Breast epithelium (tissue), 4 donors: ENCODE measurements around the gene AGRN. TPM values are rescaled to one million over a fixed set of nuclear protein-coding genes. Genes with fewer than 3 reads are reported as not detected.

Experiments used
- DNase-seq, 2 donors: peaks; one replicate each; pipeline ENCODE4 v3.0.0-alpha.2; 2019; ENCODE audit warnings: low spot score in 2 of 2
- H3K27ac ChIP-seq, 2 donors: fragments of 200-600 bp; sonication (generic) in 1 of 2; one replicate each; pipeline ENCODE4 v1.5.1; 2016 to 2019; ENCODE audit warnings: mild to moderate bottlenecking in 1 of 2
- H3K27me3 ChIP-seq, 2 donors: fragments of 200-600 bp; sonication (generic) in 1 of 2; one replicate each; pipeline versions ENCODE4 v1.5.1 to v1.6.0; 2017 to 2019; ENCODE audit warnings: control low read depth in 1 of 2, mild to moderate bottlenecking in 1 of 2
- H3K36me3 ChIP-seq: fragments of 200-600 bp; one replicate; pipeline ENCODE4 v1.5.1; 2019
- H3K4me1 ChIP-seq, 2 donors: fragments of 200-600 bp; sonication (generic); one replicate each; pipeline ENCODE4 v1.5.1; 2016 to 2019; ENCODE audit warnings: control low read depth in 1 of 2
- H3K4me3 ChIP-seq, 3 donors: fragments of 200-600 bp; sonication (generic); 1 replicate in 2 of 3; 2 replicates in 1 of 3; pipeline ENCODE4 v1.5.1; 2016 to 2019; ENCODE audit warnings: mild to moderate bottlenecking in 3 of 3, moderate library complexity in 2 of 3
- H3K9me3 ChIP-seq, 2 donors: fragments of 200-600 bp; sonication (generic) in 1 of 2; one replicate each; pipeline ENCODE4 v1.5.1; 2016 to 2019; ENCODE audit warnings: control low read depth in 1 of 2
- POLR2A ChIP-seq: fragments of 450-650 bp; IDR thresholded peaks from one replicate; pipeline ENCODE4 v1.6.1; 2016; ENCODE audit warnings: antibody characterized with exemption, mild to moderate bottlenecking, moderate library complexity
- POLR2AphosphoS5 ChIP-seq, 3 donors: sonication (generic); formaldehyde crosslinking; IDR thresholded peaks; one replicate each; pipeline ENCODE4 v1.6.1; 2017; ENCODE audit warnings: antibody characterized with exemption in 3 of 3
- intact Hi-C: fragments of 100-400 bp; cut with DNase I; formaldehyde crosslinking; loops from one replicate; pipeline ENCODE4 v1.15.1; 2023; ENCODE audit warnings: low total_unique reads
- total RNA-seq, 3 donors: library from RNA; depleted of rRNA; stranded (reverse); fragments of >200 nt; gene quantifications; one replicate each; pipeline ENCODE4 v1.1.0, GENCODE V29; 2016
- TF ChIP-seq, protein P1 (sequence below), 3 donors: fragments of 450-650 bp; IDR thresholded peaks; one replicate each; pipeline ENCODE4 v1.5.1; 2016 to 2017; ENCODE audit warnings: antibody characterized with exemption in 3 of 3, mild to moderate bottlenecking in 3 of 3, moderate library complexity in 3 of 3

AGRN gene
- total RNA-seq, 3 donors from 2014 or later: 9.1 to 37.0 (median 30.5) TPM

DNA sequence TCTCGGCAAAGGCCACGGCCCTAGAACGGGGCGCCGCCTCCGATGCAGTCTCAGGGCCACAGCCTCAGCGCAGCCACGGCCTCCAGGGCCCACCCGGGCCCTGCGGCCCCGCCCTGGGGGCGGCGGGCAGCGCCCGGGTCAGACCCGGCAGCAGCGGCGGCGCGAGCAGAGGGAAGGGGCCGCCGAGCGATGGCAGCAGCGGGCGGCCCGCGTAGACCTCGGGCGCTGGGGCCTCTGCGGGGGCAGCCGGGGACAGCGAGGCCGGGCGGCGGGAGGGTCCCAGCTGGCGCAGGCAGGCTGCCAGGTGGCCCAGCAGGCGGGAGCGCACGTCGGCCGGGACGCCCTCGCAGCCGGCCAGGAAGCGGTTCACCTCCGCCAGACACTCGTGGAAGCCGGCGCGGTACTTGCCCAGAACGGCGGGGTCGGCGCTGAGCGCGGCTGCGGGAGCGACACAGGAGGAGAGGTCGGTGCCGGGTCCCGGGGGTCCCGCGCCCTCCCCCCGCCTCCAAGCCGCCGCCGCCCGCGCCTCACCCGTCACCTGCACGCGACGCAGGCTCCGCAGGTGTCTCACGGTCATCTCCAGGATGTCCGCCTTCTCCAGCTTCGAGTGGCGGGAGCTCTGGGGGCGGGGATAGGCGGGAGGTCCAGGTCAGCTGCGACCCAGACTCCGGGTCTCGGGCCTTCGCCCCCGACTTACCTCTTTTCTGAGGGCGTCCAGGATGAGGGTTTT is 20.8 kb upstream of the AGRN start:
- H3K27ac ChIP-seq: peak overlapping the region; percentile 96 to 98
- no peaks in the 10 kb centered on the region for H3K36me3 ChIP-seq
- peaks cover 6 to 15% of the 10 kb centered on the region in 2 donors for H3K4me1 ChIP-seq
- TF ChIP-seq POLR2A (no peak), POLR2AphosphoS5 (IDR thresholded peaks at IDR 0.05) (no peak)
- TF ChIP-seq, protein P1, sequence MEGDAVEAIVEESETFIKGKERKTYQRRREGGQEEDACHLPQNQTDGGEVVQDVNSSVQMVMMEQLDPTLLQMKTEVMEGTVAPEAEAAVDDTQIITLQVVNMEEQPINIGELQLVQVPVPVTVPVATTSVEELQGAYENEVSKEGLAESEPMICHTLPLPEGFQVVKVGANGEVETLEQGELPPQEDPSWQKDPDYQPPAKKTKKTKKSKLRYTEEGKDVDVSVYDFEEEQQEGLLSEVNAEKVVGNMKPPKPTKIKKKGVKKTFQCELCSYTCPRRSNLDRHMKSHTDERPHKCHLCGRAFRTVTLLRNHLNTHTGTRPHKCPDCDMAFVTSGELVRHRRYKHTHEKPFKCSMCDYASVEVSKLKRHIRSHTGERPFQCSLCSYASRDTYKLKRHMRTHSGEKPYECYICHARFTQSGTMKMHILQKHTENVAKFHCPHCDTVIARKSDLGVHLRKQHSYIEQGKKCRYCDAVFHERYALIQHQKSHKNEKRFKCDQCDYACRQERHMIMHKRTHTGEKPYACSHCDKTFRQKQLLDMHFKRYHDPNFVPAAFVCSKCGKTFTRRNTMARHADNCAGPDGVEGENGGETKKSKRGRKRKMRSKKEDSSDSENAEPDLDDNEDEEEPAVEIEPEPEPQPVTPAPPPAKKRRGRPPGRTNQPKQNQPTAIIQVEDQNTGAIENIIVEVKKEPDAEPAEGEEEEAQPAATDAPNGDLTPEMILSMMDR (IDR thresholded peaks at IDR 0.05): no peak
- H3K9me3 ChIP-seq: no peaks in the 10 kb centered on the region
- intact Hi-C loops: loop anchor here (5.0 kb wide), 1 partner anchor 63 kb away; no protein-coding TSS in a partner anchor
- H3K27me3 ChIP-seq: peaks cover 0 to 8% of the 10 kb centered on the region in 2 donors
- no peak for DNase-seq
- H3K4me3 ChIP-seq: peak overlapping the region; percentile 48 to 89 (median 71)

DNA sequence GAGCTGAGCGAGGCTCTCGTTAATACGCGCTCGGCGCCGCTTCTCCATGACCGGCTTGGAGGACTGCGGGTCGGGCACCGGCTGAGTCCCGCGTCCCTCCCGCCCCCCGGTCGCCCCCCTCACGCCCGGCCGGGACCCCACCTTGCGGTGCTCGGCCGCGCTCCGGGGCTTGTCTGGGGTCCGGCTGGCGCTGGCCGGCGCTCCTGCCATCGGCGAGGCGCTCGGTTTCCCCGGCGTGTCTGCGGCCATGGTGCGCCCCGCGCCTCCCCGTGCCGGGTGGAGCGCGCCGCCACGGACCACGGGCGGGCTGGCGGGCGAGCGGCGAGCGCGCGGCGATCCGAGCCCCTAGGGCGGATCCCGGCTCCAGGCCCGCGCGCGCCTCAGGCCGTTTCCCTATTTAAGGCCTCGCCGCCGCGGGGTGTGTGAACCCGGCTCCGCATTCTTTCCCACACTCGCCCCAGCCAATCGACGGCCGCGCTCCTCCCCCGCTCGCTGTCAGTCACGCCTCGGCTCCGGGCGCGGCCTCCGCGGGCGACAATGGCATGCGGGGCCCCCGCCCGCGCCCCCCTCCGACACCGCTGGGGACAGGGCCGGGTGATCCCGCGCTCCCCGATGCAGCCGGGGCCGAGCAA is 20.1 kb upstream of the AGRN start, which contains the start of gene HES4:
Gene HES4 (minus strand): TSS at position 373 of the 632 bp plus-strand sequence. CDS start 124 bp downstream, at position 249.
- no peaks in the 10 kb centered on the region for H3K36me3 ChIP-seq
- H3K27me3 ChIP-seq: peaks cover 0 to 8% of the 10 kb centered on the region in 2 donors
- intact Hi-C loops: loop anchor here (1.0 to 5.0 kb wide), 4 partner anchors 62 to 1192 kb away; partner anchors contain the start of gene FAAP20
- TF ChIP-seq POLR2AphosphoS5 (IDR thresholded peaks at IDR 0.05) (no peak), POLR2A (no peak)
- TF ChIP-seq, protein P1 (IDR thresholded peaks at IDR 0.05): no peak
- no peaks in the 10 kb centered on the region for H3K9me3 ChIP-seq
- peak; percentile 81 to 83 for DNase-seq
- peak within 1 kb of the TSS; percentile 96 to 98 for H3K27ac ChIP-seq
- H3K4me1 ChIP-seq: peaks cover 6 to 15% of the 10 kb centered on the region in 2 donors
- H3K4me3 ChIP-seq: peak within 1 kb of the TSS; percentile 48 to 89 (median 71)

DNA sequence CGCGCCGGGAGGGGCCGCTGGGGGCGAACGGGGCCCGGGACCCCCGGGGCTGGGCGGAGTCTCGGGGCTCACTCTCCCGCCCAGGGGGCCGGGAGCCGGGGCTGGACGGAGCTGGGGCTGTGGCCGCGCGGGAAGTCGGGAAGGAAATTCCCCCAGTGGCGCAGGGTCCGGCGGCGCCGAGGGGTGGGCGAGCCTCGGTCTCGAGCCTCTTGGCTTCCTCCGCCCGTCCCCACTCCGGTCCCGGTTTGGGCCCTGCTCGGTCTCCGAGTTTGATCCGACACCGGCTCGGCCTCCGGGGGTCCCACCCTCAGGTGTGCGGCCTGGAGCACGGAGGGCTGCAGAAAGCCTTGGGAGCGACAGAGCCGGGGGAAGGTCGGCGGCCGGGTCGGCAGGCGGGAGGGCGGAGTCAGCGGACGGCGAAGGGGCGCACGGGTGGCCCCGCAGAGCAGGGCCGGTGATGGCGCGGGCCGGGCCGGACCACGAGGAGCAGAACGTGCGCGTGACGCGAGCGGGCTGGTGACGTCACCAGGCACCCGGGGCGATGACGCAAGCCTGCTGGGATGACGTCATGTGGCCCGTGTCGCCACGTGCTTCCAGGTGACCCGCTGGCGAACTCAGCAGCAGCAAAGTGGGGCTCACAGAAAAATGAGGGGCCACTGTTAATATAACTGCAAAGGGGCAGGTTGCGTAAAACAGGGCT is 19.4 kb upstream of the AGRN start:
- no peak for TF ChIP-seq POLR2A
- TF ChIP-seq, protein P1 (IDR thresholded peaks at IDR 0.05): peak in 1 of 3 donors; percentile 14
- TF ChIP-seq POLR2AphosphoS5 (IDR thresholded peaks at IDR 0.05): peak; percentile 85 to 95 (median 87)
- H3K36me3 ChIP-seq: no peaks in the 10 kb centered on the region
- DNase-seq: peak; percentile 75 to 85
- intact Hi-C loops: loop anchor here (1.0 to 5.0 kb wide), 3 partner anchors 63 to 1192 kb away; partner anchors contain the start of gene FAAP20
- H3K4me1 ChIP-seq: peaks cover 6 to 21% of the 10 kb centered on the region in 2 donors
- H3K9me3 ChIP-seq: no peaks in the 10 kb centered on the region
- peak overlapping the region; percentile 48 to 89 (median 71) for H3K4me3 ChIP-seq
- H3K27me3 ChIP-seq: peaks cover 0 to 8% of the 10 kb centered on the region in 2 donors
- peak overlapping the region; percentile 96 to 98 for H3K27ac ChIP-seq

DNA sequence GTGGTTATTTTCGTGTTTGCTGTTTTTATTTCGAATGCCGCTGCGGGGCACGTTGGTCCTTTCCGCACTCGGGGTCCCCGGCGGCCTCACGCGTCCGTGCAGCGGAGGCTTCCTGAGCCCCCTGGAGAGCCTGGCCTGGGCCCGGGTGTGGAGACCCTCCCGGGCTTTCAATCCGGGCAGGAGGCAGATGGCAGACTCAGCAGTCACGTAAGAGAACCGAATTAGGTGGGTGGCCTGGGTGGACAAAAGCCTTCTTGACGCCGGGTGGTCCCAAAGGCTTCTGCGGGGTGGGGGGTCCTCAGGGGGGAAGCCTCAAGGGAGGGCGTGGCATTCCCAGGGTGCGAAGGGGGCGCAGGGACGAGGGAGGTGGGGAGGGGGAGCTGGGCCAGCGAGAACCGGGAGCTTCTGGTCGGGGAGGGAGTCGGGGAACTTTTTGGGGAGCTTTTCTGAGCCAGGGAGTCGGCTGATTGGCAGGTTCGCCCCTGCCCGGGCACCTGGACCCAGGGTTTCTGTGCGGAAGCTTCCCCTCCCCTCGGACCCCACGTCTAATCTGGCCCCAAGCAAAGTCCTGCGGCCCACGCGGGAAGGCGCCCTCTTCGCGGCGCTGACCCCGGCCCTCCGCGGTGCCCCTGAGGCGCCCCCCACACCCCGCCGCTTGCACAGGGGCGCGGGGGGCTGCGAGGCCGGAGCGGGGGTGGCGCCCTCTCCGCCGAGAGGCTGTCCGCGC is 18.7 kb upstream of the AGRN start:
- no peaks in the 10 kb centered on the region for H3K9me3 ChIP-seq
- TF ChIP-seq POLR2A: no peak
- TF ChIP-seq, protein P1 (IDR thresholded peaks at IDR 0.05): peak in 1 of 3 donors; percentile 4
- H3K36me3 ChIP-seq: no peaks in the 10 kb centered on the region
- DNase-seq: no peak
- H3K4me3 ChIP-seq: peak overlapping the region; percentile 48 to 89 (median 71)
- intact Hi-C loops: loop anchor here (2.0 to 5.0 kb wide), 2 partner anchors 430 to 1191 kb away; partner anchors contain the start of gene FAAP20
- H3K4me1 ChIP-seq: peaks cover 6 to 21% of the 10 kb centered on the region in 2 donors
- peak overlapping the region; percentile 96 to 98 for H3K27ac ChIP-seq
- H3K27me3 ChIP-seq: peaks cover 0 to 8% of the 10 kb centered on the region in 2 donors
